ENCODE measurements around the gene KL.

DNA sequence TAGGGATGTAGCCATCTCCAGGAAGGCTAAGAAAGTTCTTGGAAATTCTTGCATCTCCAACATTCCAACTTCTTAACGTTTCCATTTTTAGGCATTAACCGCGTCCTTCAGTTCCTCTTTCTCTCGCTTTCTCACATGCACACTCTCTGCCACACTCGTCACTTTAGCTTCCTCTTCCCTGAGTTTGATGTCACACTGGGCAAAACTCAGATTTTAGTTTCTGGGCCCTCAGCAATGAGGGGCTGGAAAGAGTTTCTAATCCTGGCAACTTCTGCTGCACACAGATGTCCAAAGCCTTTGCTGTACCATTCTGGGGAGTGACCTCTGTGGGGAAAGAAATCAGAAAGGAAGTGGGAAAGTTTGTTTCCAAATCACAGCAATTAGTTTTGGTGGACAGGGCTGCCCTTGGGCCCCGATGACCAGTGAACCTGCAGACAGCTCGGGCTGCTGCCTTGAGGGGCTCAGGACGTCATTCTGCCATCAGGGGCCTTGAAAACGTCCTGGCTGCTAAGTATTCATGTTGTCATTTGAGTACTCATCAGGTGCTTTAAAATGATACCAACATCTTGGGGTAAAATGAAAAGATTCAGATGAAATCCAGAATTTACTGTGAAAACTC lies 89.3 kb downstream of the KL start:
- TF ChIP-seq, protein P1, sequence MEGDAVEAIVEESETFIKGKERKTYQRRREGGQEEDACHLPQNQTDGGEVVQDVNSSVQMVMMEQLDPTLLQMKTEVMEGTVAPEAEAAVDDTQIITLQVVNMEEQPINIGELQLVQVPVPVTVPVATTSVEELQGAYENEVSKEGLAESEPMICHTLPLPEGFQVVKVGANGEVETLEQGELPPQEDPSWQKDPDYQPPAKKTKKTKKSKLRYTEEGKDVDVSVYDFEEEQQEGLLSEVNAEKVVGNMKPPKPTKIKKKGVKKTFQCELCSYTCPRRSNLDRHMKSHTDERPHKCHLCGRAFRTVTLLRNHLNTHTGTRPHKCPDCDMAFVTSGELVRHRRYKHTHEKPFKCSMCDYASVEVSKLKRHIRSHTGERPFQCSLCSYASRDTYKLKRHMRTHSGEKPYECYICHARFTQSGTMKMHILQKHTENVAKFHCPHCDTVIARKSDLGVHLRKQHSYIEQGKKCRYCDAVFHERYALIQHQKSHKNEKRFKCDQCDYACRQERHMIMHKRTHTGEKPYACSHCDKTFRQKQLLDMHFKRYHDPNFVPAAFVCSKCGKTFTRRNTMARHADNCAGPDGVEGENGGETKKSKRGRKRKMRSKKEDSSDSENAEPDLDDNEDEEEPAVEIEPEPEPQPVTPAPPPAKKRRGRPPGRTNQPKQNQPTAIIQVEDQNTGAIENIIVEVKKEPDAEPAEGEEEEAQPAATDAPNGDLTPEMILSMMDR (IDR thresholded peaks at IDR 0.05 in 4 of 5, conservative IDR thresholded peaks at IDR 0.05 in 1 of 5) = no peak
- no peak for TF ChIP-seq POLR2A (IDR thresholded peaks at IDR 0.05)

Measured in gastrocnemius medialis (tissue), 4 donors.